ENCODE measurements around the gene MTAP.

MTAP gene

GRCh38 chr9:21781656-21782055 lies 20.8 kb upstream of the MTAP start:
- Histone ChIP-seq H3K9me3 (ENCODE audit: insufficient read depth, low read depth, low read length) (no peaks in the 10 kb centered on the region), H3K9ac (ENCODE audit: low read depth, low read length, poor library complexity, severe bottlenecking) (no peak overlapping the region), H3K27me3 (ENCODE audit: insufficient read depth, low read length, poor library complexity, severe bottlenecking) (no peaks in the 10 kb centered on the region), H4K20me1 (ENCODE audit: insufficient read depth, low read length, poor library complexity, severe bottlenecking) (no peaks in the 10 kb centered on the region), H3K9me2 (replicated peaks; ENCODE audit: low read depth, low read length) (no peaks in the 10 kb centered on the region), H3K4me3 (ENCODE audit: low read length, poor library complexity, severe bottlenecking) (no peak overlapping the region), H3K4me2 (ENCODE audit: low read depth, low read length, poor library complexity, severe bottlenecking) (no peak overlapping the region), H3K79me2 (ENCODE audit: insufficient read depth, low read length) (no peaks in the 10 kb centered on the region), H2AFZ (ENCODE audit: low read length) (no peak overlapping the region), H3F3A (ENCODE audit: low read depth) (no peaks in the 10 kb centered on the region), H3K4me1 (ENCODE audit: insufficient read depth, low read length, poor library complexity, severe bottlenecking) (peaks cover 13% of the 10 kb centered on the region), H3K36me3 (ENCODE audit: insufficient read depth, low read length) (no peaks in the 10 kb centered on the region)
- TF ChIP-seq EZH2phosphoT487 (IDR thresholded peaks at IDR 0.05; ENCODE audit: borderline replicate concordance) (no peak), CTCF (conservative IDR thresholded peaks at IDR 0.05; ENCODE audit: low read length) (no peak)

- Histone ChIP-seq H3K4me2 (ENCODE audit: low read depth, low read length, poor library complexity, severe bottlenecking) (no peak overlapping the region), H3K9me2 (replicated peaks; ENCODE audit: low read depth, low read length) (no peaks in the 10 kb centered on the region), H4K20me1 (ENCODE audit: insufficient read depth, low read length, poor library complexity, severe bottlenecking) (no peaks in the 10 kb centered on the region), H3K9me3 (ENCODE audit: insufficient read depth, low read depth, low read length) (no peaks in the 10 kb centered on the region), H2AFZ (ENCODE audit: low read length) (no peak overlapping the region), H3K36me3 (ENCODE audit: insufficient read depth, low read length) (no peaks in the 10 kb centered on the region), H3K4me1 (ENCODE audit: insufficient read depth, low read length, poor library complexity, severe bottlenecking) (peaks cover 13% of the 10 kb centered on the region), H3K4me3 (ENCODE audit: low read length, poor library complexity, severe bottlenecking) (no peak overlapping the region), H3K79me2 (ENCODE audit: insufficient read depth, low read length) (no peaks in the 10 kb centered on the region), H3K27me3 (ENCODE audit: insufficient read depth, low read length, poor library complexity, severe bottlenecking) (no peaks in the 10 kb centered on the region), H3F3A (ENCODE audit: low read depth) (no peaks in the 10 kb centered on the region), H3K9ac (ENCODE audit: low read depth, low read length, poor library complexity, severe bottlenecking) (no peak overlapping the region)
- no peak for TF ChIP-seq CTCF (conservative IDR thresholded peaks at IDR 0.05; ENCODE audit: low read length)
- TF ChIP-seq EZH2phosphoT487 (IDR thresholded peaks at IDR 0.05; ENCODE audit: borderline replicate concordance): no peak
Measured at GRCh38 chr9:21782205-21782604, 20.2 kb upstream of the MTAP start.

GRCh38 chr9:21788752-21789151 lies 13.7 kb upstream of the MTAP start:
- no peaks in the 10 kb centered on the region for H3K9me2 ChIP-seq (replicated peaks; ENCODE audit: low read depth, low read length)
- H3K4me3 ChIP-seq (ENCODE audit: low read length, poor library complexity, severe bottlenecking): no peak overlapping the region
- no peaks in the 10 kb centered on the region for H3K4me1 ChIP-seq (ENCODE audit: insufficient read depth, low read length, poor library complexity, severe bottlenecking)
- H3K9ac ChIP-seq (ENCODE audit: low read depth, low read length, poor library complexity, severe bottlenecking): no peak overlapping the region
- H3K36me3 ChIP-seq (ENCODE audit: insufficient read depth, low read length): no peaks in the 10 kb centered on the region
- no peak for TF ChIP-seq CTCF (conservative IDR thresholded peaks at IDR 0.05; ENCODE audit: low read length)
- no peak for TF ChIP-seq EZH2phosphoT487 (IDR thresholded peaks at IDR 0.05; ENCODE audit: borderline replicate concordance)
- no peak overlapping the region for H3K4me2 ChIP-seq (ENCODE audit: low read depth, low read length, poor library complexity, severe bottlenecking)
- no peaks in the 10 kb centered on the region for H3F3A ChIP-seq (ENCODE audit: low read depth)
- H3K79me2 ChIP-seq (ENCODE audit: insufficient read depth, low read length): no peaks in the 10 kb centered on the region
- no peaks in the 10 kb centered on the region for H3K9me3 ChIP-seq (ENCODE audit: insufficient read depth, low read depth, low read length)
- H3K27me3 ChIP-seq (ENCODE audit: insufficient read depth, low read length, poor library complexity, severe bottlenecking): no peaks in the 10 kb centered on the region
- no peaks in the 10 kb centered on the region for H4K20me1 ChIP-seq (ENCODE audit: insufficient read depth, low read length, poor library complexity, severe bottlenecking)
- H2AFZ ChIP-seq (ENCODE audit: low read length): no peak overlapping the region
